SK-N-SH (cell line): ENCODE measurements around the gene SLC39A3. TPM values are rescaled to one million over a fixed set of nuclear protein-coding genes. Genes with fewer than 3 reads are reported as not detected.

Experiments
- polyA plus RNA-seq, 3 experiments: library from polyadenylated mRNA; depleted of rRNA; stranded (reverse); fragments of >200 nt; gene quantifications; 2 replicates each; pipeline ENCODE4 v1.2.3, GENCODE V29; 2012

The SLC39A3 gene
- polyA plus RNA-seq, 1 of the 3 experiments (the other 2 are of a cell fraction): 45.2 TPM

Other genes starting within 250 kb of the SLC39A3 start
- 1.6 and 2.2 TPM in 2 replicates for gene GNG7, start 37.3 kb downstream of the SLC39A3 start, polyA plus RNA-seq (2012; rRNA removed)
- 9.0 and 9.7 TPM in 2 replicates for gene DIRAS1, start 18.6 kb downstream of the SLC39A3 start, polyA plus RNA-seq (2012; rRNA removed)
- gene SGTA, start 43.3 kb upstream of the SLC39A3 start, polyA plus RNA-seq (2012; rRNA removed): 60.4 and 78.4 TPM in 2 replicates
- gene THOP1, start 45.5 kb upstream of the SLC39A3 start, polyA plus RNA-seq (2012; rRNA removed): 124 and 138 TPM in 2 replicates
- 1.7 and 2.1 TPM in 2 replicates for gene ZNF554, start 79.9 kb upstream of the SLC39A3 start, polyA plus RNA-seq (2012; rRNA removed)
- gene ZNF555, start 101.5 kb upstream of the SLC39A3 start, polyA plus RNA-seq (2012; rRNA removed): 1.4 and 2.2 TPM in 2 replicates
- 0.46 and 0.67 TPM in 2 replicates for gene ZNF556, start 127.3 kb upstream of the SLC39A3 start, polyA plus RNA-seq (2012; rRNA removed)
- gene ZNF57, start 160.9 kb upstream of the SLC39A3 start, polyA plus RNA-seq (2012; rRNA removed): 2.1 and 3.2 TPM in 2 replicates
- 4.4 and 6.6 TPM in 2 replicates for gene ZNF77, start 205.0 kb upstream of the SLC39A3 start, polyA plus RNA-seq (2012; rRNA removed)
- gene TLE6, start 237.5 kb upstream of the SLC39A3 start, polyA plus RNA-seq (2012; rRNA removed): 2.6 and 3.3 TPM in 2 replicates